ENCODE measurements around the gene MRTFA. TPM values are rescaled to one million over a fixed set of nuclear protein-coding genes. Genes with fewer than 3 reads are reported as not detected.
A peak's percentile ranks its signal among the peaks of the same experiment; 100 is the strongest.

The MRTFA gene
- total RNA-seq, 6 donors from 2014 or later: 47.9 to 178 (median 61.3) TPM

DNA sequence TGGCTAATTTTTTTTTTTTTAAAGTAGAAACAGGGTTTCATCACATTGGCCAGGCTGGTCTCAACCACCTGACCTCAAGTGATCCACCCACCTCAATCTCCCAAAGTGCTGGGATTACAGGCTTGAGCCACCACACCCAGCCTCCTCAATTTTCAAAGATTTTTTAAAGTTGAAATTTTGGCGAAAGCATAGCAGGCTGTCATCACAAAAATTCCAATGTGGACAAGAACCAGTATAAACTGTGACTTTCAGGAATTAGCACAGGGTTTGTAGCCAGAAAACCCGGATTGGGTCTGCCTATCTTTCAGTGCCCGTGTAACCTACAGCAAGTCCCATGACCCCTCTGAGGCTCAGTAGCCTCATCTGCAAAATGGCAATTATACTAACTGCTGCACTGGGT is 185.9 kb downstream of the MRTFA start:
- no peak overlapping the region for H3K4me3 ChIP-seq
- H3K27me3 ChIP-seq: no peaks in the 10 kb centered on the region
- H3K36me3 ChIP-seq: no peaks in the 10 kb centered on the region
- H3K27ac ChIP-seq: peak overlapping the region in 1 of 4 donors; percentile 19
- H3K4me1 ChIP-seq: peaks cover 39 to 80% (median 45%) of the 10 kb centered on the region in 4 donors
- TF ChIP-seq, protein P1, sequence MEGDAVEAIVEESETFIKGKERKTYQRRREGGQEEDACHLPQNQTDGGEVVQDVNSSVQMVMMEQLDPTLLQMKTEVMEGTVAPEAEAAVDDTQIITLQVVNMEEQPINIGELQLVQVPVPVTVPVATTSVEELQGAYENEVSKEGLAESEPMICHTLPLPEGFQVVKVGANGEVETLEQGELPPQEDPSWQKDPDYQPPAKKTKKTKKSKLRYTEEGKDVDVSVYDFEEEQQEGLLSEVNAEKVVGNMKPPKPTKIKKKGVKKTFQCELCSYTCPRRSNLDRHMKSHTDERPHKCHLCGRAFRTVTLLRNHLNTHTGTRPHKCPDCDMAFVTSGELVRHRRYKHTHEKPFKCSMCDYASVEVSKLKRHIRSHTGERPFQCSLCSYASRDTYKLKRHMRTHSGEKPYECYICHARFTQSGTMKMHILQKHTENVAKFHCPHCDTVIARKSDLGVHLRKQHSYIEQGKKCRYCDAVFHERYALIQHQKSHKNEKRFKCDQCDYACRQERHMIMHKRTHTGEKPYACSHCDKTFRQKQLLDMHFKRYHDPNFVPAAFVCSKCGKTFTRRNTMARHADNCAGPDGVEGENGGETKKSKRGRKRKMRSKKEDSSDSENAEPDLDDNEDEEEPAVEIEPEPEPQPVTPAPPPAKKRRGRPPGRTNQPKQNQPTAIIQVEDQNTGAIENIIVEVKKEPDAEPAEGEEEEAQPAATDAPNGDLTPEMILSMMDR (IDR thresholded peaks at IDR 0.05): no peak
- TF ChIP-seq EP300 (IDR thresholded peaks at IDR 0.05) (no peak), POLR2A (IDR thresholded peaks at IDR 0.05) (no peak), POLR2AphosphoS5 (IDR thresholded peaks at IDR 0.05) (no peak)
- ATAC-seq (ENCODE audit: low FRiP score in 2 of 2) (peak in 1 of 2 donors; percentile 17), DNase-seq (no peak)
- H3K9me3 ChIP-seq: no peaks in the 10 kb centered on the region
- 73 to 81% methylated on average over 3 of the region's 3 CpGs for WGBS, 2 donors

DNA sequence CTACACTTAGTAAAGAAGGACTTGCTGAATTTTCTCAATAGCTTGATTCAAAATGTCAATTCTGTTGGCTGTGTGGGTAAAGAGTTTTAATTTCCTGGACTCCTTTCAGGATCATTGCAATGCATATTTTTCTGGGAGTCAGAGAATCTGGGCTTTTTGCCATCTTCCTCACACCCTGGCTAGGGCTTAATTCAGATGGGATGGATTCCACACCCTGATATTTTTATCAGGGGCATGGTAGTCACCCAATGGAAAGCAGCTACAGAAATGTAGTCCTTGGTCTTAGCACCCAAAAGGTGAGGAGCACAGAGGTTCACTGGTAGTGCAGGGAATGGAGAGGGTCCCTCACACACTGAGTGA is 186.9 kb downstream of the MRTFA start:
- H3K27me3 ChIP-seq: no peaks in the 10 kb centered on the region
- H3K4me3 ChIP-seq: no peak overlapping the region
- H3K4me1 ChIP-seq: peaks cover 39 to 85% (median 45%) of the 10 kb centered on the region in 4 donors
- no peak for ATAC-seq (ENCODE audit: low FRiP score in 2 of 2)
- TF ChIP-seq POLR2AphosphoS5 (IDR thresholded peaks at IDR 0.05) (no peak), EP300 (IDR thresholded peaks at IDR 0.05) (no peak), POLR2A (IDR thresholded peaks at IDR 0.05) (no peak)
- TF ChIP-seq, protein P1 (IDR thresholded peaks at IDR 0.05): no peak
- no peaks in the 10 kb centered on the region for H3K36me3 ChIP-seq
- DNase-seq: no peak
- no peak overlapping the region for H3K27ac ChIP-seq
- H3K9me3 ChIP-seq: no peaks in the 10 kb centered on the region

DNA sequence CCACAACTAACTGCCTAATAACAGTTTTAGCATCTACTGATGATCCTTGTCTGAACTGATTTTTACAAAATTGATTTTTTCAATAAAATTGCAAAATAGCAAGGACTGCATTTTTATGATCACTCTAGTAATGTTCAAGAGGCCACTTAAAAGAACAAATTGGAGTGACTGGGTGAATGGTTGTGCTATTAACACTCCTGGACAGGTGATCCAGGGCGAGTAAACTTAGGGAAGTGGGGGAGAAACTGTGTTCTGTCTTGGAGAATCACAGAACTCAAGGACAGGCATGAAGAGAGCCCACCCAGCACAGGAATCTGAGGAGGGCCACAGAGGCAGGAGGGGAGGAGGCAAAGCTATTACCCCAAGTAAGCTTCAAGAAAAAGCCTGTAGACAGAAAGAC is 190.3 kb downstream of the MRTFA start:
- DNase-seq: no peak
- TF ChIP-seq POLR2A (IDR thresholded peaks at IDR 0.05) (no peak), POLR2AphosphoS5 (IDR thresholded peaks at IDR 0.05) (no peak), EP300 (IDR thresholded peaks at IDR 0.05) (no peak)
- TF ChIP-seq, protein P1 (IDR thresholded peaks at IDR 0.05): no peak
- no peaks in the 10 kb centered on the region for H3K27me3 ChIP-seq
- 57 to 96% methylated on average over 1 of the region's 1 CpG for WGBS, 2 donors
- peaks cover 31 to 77% (median 37%) of the 10 kb centered on the region in 4 donors for H3K4me1 ChIP-seq
- peak overlapping the region in 1 of 4 donors; percentile 42 for H3K27ac ChIP-seq
- H3K36me3 ChIP-seq: no peaks in the 10 kb centered on the region
- ATAC-seq (ENCODE audit: low FRiP score in 2 of 2): no peak
- no peak overlapping the region for H3K4me3 ChIP-seq
- H3K9me3 ChIP-seq: no peaks in the 10 kb centered on the region

DNA sequence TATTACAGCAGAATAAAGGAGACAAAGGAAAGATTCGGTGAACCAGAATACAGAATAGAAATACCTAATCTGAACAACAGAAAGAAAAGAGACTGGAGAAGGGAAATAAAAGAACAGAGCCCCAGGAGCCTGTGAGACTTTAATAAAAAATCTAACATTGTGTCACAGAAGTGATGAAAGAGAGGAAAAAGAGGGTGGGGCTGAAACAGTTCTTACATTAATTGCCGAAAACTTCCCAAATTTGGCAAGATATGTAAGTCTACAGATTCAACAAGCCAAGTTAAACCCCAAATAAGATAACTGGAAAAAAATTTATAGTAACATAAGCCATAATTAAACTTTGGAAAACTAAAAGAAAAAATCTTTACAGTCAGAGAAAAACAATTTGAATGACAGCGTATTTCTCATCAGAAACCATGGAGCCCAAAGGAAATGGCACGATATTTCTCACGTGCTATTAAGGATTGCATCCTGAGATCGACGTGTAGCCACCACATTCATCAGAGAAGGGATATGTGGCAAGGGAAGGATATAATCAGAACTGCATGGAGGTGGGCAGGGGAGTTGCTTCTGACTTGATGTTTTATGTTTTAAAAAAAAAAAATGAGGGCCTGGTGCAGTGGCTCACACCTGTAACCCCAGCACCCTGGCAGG is 192.2 kb downstream of the MRTFA start:
- no peak for DNase-seq
- Histone ChIP-seq H3K27me3 (no peaks in the 10 kb centered on the region), H3K4me3 (no peak overlapping the region), H3K4me1 (peaks cover 23 to 62% (median 30%) of the 10 kb centered on the region in 4 donors), H3K9me3 (no peaks in the 10 kb centered on the region), H3K27ac (peak overlapping the region in 1 of 4 donors; percentile 63), H3K36me3 (no peaks in the 10 kb centered on the region)
- peak in 1 of 2 donors; percentile 72 for ATAC-seq (ENCODE audit: low FRiP score in 2 of 2)
- 75 to 77% methylated on average over 7 of the region's 7 CpGs for WGBS, 2 donors
- no peak for TF ChIP-seq POLR2A (IDR thresholded peaks at IDR 0.05)
- no peak for TF ChIP-seq EP300 (IDR thresholded peaks at IDR 0.05)
- TF ChIP-seq, protein P1 (IDR thresholded peaks at IDR 0.05): no peak
- no peak for TF ChIP-seq POLR2AphosphoS5 (IDR thresholded peaks at IDR 0.05)

DNA sequence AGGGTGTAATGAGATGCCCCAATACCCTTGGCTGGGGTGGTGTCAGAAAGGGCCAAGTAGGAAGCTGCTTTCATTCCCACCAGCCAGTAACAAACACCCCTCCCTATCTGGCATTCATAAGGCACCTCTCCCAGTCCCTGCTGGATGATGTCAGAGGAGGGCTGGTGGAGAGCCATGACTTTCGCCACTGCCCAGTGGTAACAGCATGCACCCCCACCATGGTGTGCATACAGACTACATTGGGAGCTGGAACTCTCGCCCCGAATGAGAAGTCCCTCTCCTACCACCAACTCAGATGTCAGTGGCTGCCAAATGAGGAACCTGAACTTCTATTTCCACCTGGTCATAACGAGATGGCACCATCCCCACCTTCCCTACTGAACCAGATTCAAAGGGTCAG is 192.8 kb downstream of the MRTFA start:
- Histone ChIP-seq H3K36me3 (no peaks in the 10 kb centered on the region), H3K4me1 (peaks cover 21 to 58% (median 28%) of the 10 kb centered on the region in 4 donors), H3K9me3 (no peaks in the 10 kb centered on the region), H3K27me3 (no peaks in the 10 kb centered on the region), H3K27ac (peak overlapping the region in 1 of 4 donors; percentile 63), H3K4me3 (no peak overlapping the region)
- DNase-seq: no peak
- TF ChIP-seq POLR2A (IDR thresholded peaks at IDR 0.05) (no peak), EP300 (IDR thresholded peaks at IDR 0.05) (no peak), POLR2AphosphoS5 (IDR thresholded peaks at IDR 0.05) (no peak)
- TF ChIP-seq, protein P1 (IDR thresholded peaks at IDR 0.05): no peak
- WGBS, 2 donors: 65 to 77% methylated on average over 1 to 4 of the region's 4 CpGs
- peak in 1 of 2 donors; percentile 91 for ATAC-seq (ENCODE audit: low FRiP score in 2 of 2)
